Thyroid gland (tissue), 4 donors: ENCODE data around the gene ITGB7. TPM values are rescaled to one million over a fixed set of nuclear protein-coding genes. Genes with fewer than 3 reads are reported as not detected.
"Not testable (repeated sequence)": the region's sequence is repeated elsewhere in the genome, so short reads cannot be mapped to it uniquely, and the experiment has no call there.

ENCODE experiments used
- DNase-seq, 2 donors: peaks; one replicate each; pipeline ENCODE4 v3.0.0-alpha.2; 2019
- H3K27ac ChIP-seq, 3 donors: fragments of 200-600 bp; sonication (generic); 1 replicate in 2 of 3; 2 replicates in 1 of 3; pipeline ENCODE4 v1.5.1; 2016 to 2019; ENCODE audit warnings: mild to moderate bottlenecking in 1 of 3, moderate library complexity in 1 of 3
- H3K27me3 ChIP-seq: fragments of 200-600 bp; sonication (generic); one replicate; pipeline ENCODE4 v1.5.1; 2019
- H3K36me3 ChIP-seq, 2 donors: fragments of 200-600 bp; sonication (generic); one replicate each; pipeline ENCODE4 v1.5.1; 2016 to 2019
- H3K4me1 ChIP-seq, 2 donors: fragments of 200-600 bp; sonication (generic); one replicate each; pipeline ENCODE4 v1.5.1; 2017 to 2019
- H3K4me3 ChIP-seq, 3 donors: fragments of 200-600 bp; sonication (generic); replicated peaks in 1 of 3; 1 replicate in 2 of 3; 2 replicates in 1 of 3; pipeline ENCODE4 v1.5.1; 2016; ENCODE audit warnings: mild to moderate bottlenecking in 1 of 3
- H3K9me3 ChIP-seq: fragments of 200-600 bp; sonication (generic); one replicate; pipeline ENCODE4 v1.5.1; 2017
- CTCF ChIP-seq, 6 experiments: fragments of 200-600 bp in 3 of 6; fragments of 450-650 bp in 3 of 6; sonication (generic) in 3 of 6; IDR thresholded peaks; one replicate each; pipeline ENCODE4 v1.5.1; 2016 to 2019; ENCODE audit warnings: antibody characterized with exemption in 6 of 6, mild to moderate bottlenecking in 2 of 6, inconsistent platforms in 1 of 6, moderate library complexity in 1 of 6
- POLR2A ChIP-seq, 2 donors: fragments of 450-650 bp; IDR thresholded peaks; one replicate each; pipeline ENCODE4 v1.6.1; 2017; ENCODE audit warnings: antibody characterized with exemption in 2 of 2, mild to moderate bottlenecking in 2 of 2, moderate library complexity in 1 of 2
- WGBS, 2 donors: methylation state at CpG; one replicate each; pipeline ENCODE4 v1.1.5; 2017; 5-methylcytosine and 5-hydroxymethylcytosine counted together
- intact Hi-C: fragments of 100-400 bp; cut with DNase I; formaldehyde crosslinking; loops from one replicate; pipeline ENCODE4 v1.15.1; 2023
- total RNA-seq, 4 donors: library from RNA; depleted of rRNA; stranded (reverse); fragments of >200 nt; gene quantifications; one replicate each; pipeline ENCODE4 v1.2.3, GENCODE V29; 2016

ITGB7 gene
- total RNA-seq, 4 donors from 2014 or later, result 3.2 to 15.6 (median 4.9) TPM

- H3K27ac ChIP-seq, result no peak overlapping the region
- peaks cover 0 to 4% of the 10 kb centered on the region in 2 donors for H3K36me3 ChIP-seq
- WGBS, 2 donors, result 88 to 90% methylated on average over 13 to 14 of the region's 14 CpGs
- no peaks in the 10 kb centered on the region for H3K4me1 ChIP-seq
- H3K4me3 ChIP-seq, result no peak overlapping the region
- intact Hi-C loops, result no loop called here
- no peaks in the 10 kb centered on the region for H3K27me3 ChIP-seq
- no peaks in the 10 kb centered on the region for H3K9me3 ChIP-seq
- no peak for DNase-seq
- no peak for TF ChIP-seq POLR2A (IDR thresholded peaks at IDR 0.05)
- TF ChIP-seq CTCF (IDR thresholded peaks at IDR 0.05), result no peak
Observed at GRCh38 chr12:53170876-53171724, 36.0 kb downstream of the ITGB7 start.

- no peaks in the 10 kb centered on the region for H3K9me3 ChIP-seq
- H3K27ac ChIP-seq, result no peak overlapping the region
- intact Hi-C loops, result no loop called here
- TF ChIP-seq CTCF (IDR thresholded peaks at IDR 0.05), result no peak
- TF ChIP-seq POLR2A (IDR thresholded peaks at IDR 0.05), result no peak
- no peak overlapping the region for H3K4me3 ChIP-seq
- no peak for DNase-seq
- 91 to 94% methylated on average over 7 to 8 of the region's 8 CpGs for WGBS, 2 donors
- no peaks in the 10 kb centered on the region for H3K4me1 ChIP-seq
- no peaks in the 10 kb centered on the region for H3K27me3 ChIP-seq
- H3K36me3 ChIP-seq, result peaks cover 0 to 4% of the 10 kb centered on the region in 2 donors
Observed at GRCh38 chr12:53170215-53170614, 36.8 kb downstream of the ITGB7 start.

GRCh38 chr12:53169644-53170043 is 37.4 kb downstream of the ITGB7 start:
- no peak for DNase-seq
- intact Hi-C loops, result no loop called here
- no peak overlapping the region for H3K4me3 ChIP-seq
- WGBS, 2 donors, result 93 to 96% methylated on average over 7 of the region's 7 CpGs
- no peak overlapping the region for H3K27ac ChIP-seq
- no peaks in the 10 kb centered on the region for H3K27me3 ChIP-seq
- TF ChIP-seq POLR2A (IDR thresholded peaks at IDR 0.05), result no peak
- no peak for TF ChIP-seq CTCF (IDR thresholded peaks at IDR 0.05)
- no peaks in the 10 kb centered on the region for H3K9me3 ChIP-seq
- peaks cover 0 to 4% of the 10 kb centered on the region in 2 donors for H3K36me3 ChIP-seq
- no peaks in the 10 kb centered on the region for H3K4me1 ChIP-seq

- TF ChIP-seq CTCF (IDR thresholded peaks at IDR 0.05) (no peak), POLR2A (IDR thresholded peaks at IDR 0.05) (no peak)
- H3K4me1 ChIP-seq, result no peaks in the 10 kb centered on the region
- H3K9me3 ChIP-seq, result no peaks in the 10 kb centered on the region
- no peaks in the 10 kb centered on the region for H3K27me3 ChIP-seq
- no peaks in the 10 kb centered on the region for H3K36me3 ChIP-seq
- no peak overlapping the region for H3K4me3 ChIP-seq
- DNase-seq, result no peak
- H3K27ac ChIP-seq, result no peak overlapping the region
- intact Hi-C loops, result no loop called here
Observed at GRCh38 chr12:53166837-53167236, 40.2 kb downstream of the ITGB7 start.

GRCh38 chr12:53163008-53163407 is 44.0 kb downstream of the ITGB7 start:
- not testable (repeated sequence) for H3K4me3 ChIP-seq, H3K27me3 ChIP-seq, H3K9me3 ChIP-seq, DNase-seq, H3K27ac ChIP-seq, H3K36me3 ChIP-seq, H3K4me1 ChIP-seq
- intact Hi-C loops, result loop anchor here (5.0 kb wide), 1 partner anchor 34 kb away; no protein-coding TSS in a partner anchor
- WGBS, 2 donors, result 100% methylated on average over 2 of the region's 2 CpGs
